NCI-H1092 (cell line): ENCODE data around the gene RALB.
"Not testable (repeated sequence)": the region's sequence is repeated elsewhere in the genome, so short reads cannot be mapped to it uniquely, and the experiment has no call there.

Experiments used
- DNase-seq: peaks from one replicate; lab custom pipeline; 2025; lab: John Stamatoyannopoulos, UW

The RALB gene

GRCh38 chr2:120243875-120244553 is 8.6 kb upstream of the RALB start:
- no peak for DNase-seq

- DNase-seq = no peak
Observed at GRCh38 chr2:120244656-120245519, 7.8 kb upstream of the RALB start.

- no peak for DNase-seq
Observed at GRCh38 chr2:120245520-120246332, 6.9 kb upstream of the RALB start.

- DNase-seq = no peak
Observed at GRCh38 chr2:120246546-120247300, 5.9 kb upstream of the RALB start.

- DNase-seq = no peak
Observed at GRCh38 chr2:120247851-120248250, 4.8 kb upstream of the RALB start.

- no peak for DNase-seq
Observed at GRCh38 chr2:120250640-120251039, 2.0 kb upstream of the RALB start.

- DNase-seq = no peak
Observed at GRCh38 chr2:120251078-120251477, 1.6 kb upstream of the RALB start.

- no peak for DNase-seq
Observed at GRCh38 chr2:120251880-120252224, 800 bp upstream of the RALB start.

GRCh38 chr2:120253021-120253882 is 600 bp downstream of the RALB start:
- DNase-seq = no peak

GRCh38 chr2:120254178-120254577 is 1.5 kb downstream of the RALB start:
- no peak for DNase-seq

GRCh38 chr2:120255071-120255470 is 2.4 kb downstream of the RALB start:
- no peak for DNase-seq

- DNase-seq = no peak
Observed at GRCh38 chr2:120255986-120256650, 3.5 kb downstream of the RALB start.

- no peak for DNase-seq
Observed at GRCh38 chr2:120256651-120257000, 4.0 kb downstream of the RALB start.

GRCh38 chr2:120257522-120257921 is 4.9 kb downstream of the RALB start:
- DNase-seq = no peak

GRCh38 chr2:120258196-120258595 is 5.5 kb downstream of the RALB start:
- DNase-seq = no peak

- not testable (repeated sequence) for DNase-seq
Observed at GRCh38 chr2:120259939-120260338, 7.3 kb downstream of the RALB start.

- DNase-seq = no peak
Observed at GRCh38 chr2:120260736-120261135, 8.1 kb downstream of the RALB start.

- DNase-seq = no peak
Observed at GRCh38 chr2:120261387-120262006, 8.8 kb downstream of the RALB start.

- no peak for DNase-seq
Observed at GRCh38 chr2:120262150-120262549, 9.5 kb downstream of the RALB start.
